Activated CD8-positive, alpha-beta T cell treated with anti-CD3 and anti-CD28 coated beads, Interleukin-2, amount 10 ng/mL, durations not matched to agents 7 days and 5 days (primary cell): Measurements from ENCODE around the gene CACNA1C. TPM values are rescaled to one million over a fixed set of nuclear protein-coding genes. Genes with fewer than 3 reads are reported as not detected.

Experiments used
- ATAC-seq: fragments of 150-1000 bp; cut with Tn5 transposase; one replicate; pipeline ENCODE4 v1.10.0; 2021; ENCODE audit warnings: moderate library complexity
- CTCF ChIA-PET: fragments of 350-600 bp; sonication (Branson Sonifier 250); formaldehyde crosslinking; loops from one replicate; lab custom pipeline; 2021; ENCODE audit warnings: antibody characterized with exemption; lab: Charles Lee
- POLR2A ChIA-PET: fragments of 350-600 bp; sonication (Branson Sonifier 250); formaldehyde crosslinking; loops from one replicate; lab custom pipeline; 2021; ENCODE audit warnings: antibody characterized with exemption; lab: Charles Lee
- DNase-seq: peaks from one replicate; pipeline ENCODE4 v3.0.0-alpha.2; 2020
- H3K27ac Mint-ChIP-seq: one replicate; pipeline ENCODE4 v1.8.0; 2021; ENCODE audit warnings: mild to moderate bottlenecking, mixed read lengths
- H3K27me3 Mint-ChIP-seq: one replicate; pipeline ENCODE4 v1.8.0; 2021; ENCODE audit warnings: low read depth, mixed read lengths
- H3K36me3 Mint-ChIP-seq: one replicate; pipeline ENCODE4 v1.8.0; 2021; ENCODE audit warnings: low read depth, mixed read lengths
- H3K4me1 Mint-ChIP-seq: one replicate; pipeline ENCODE4 v1.8.0; 2021; ENCODE audit warnings: low read depth, mixed read lengths
- H3K4me3 Mint-ChIP-seq: one replicate; pipeline ENCODE4 v1.8.0; 2021; ENCODE audit warnings: mild to moderate bottlenecking, mixed read lengths
- H3K9me3 Mint-ChIP-seq: one replicate; pipeline ENCODE4 v1.8.0; 2022; ENCODE audit warnings: mixed read lengths; ENCODE audit not compliant: insufficient read depth
- total RNA-seq, 2 experiments: library from RNA; stranded (reverse); gene quantifications; one replicate each; pipeline ENCODE4 v1.2.3, GENCODE V29; 2021

The CACNA1C gene
- total RNA-seq, 2 experiments from 2014 or later: 0.08 TPM

GRCh38 chr12:2154521-2154920, 101.7 kb downstream of the CACNA1C start:
- DNase-seq (no peak), ATAC-seq (no peak)
- H3K27me3 Mint-ChIP-seq: peaks cover 12% of the 10 kb centered on the region
- no peaks in the 10 kb centered on the region for H3K9me3 Mint-ChIP-seq
- no peaks in the 10 kb centered on the region for H3K4me1 Mint-ChIP-seq
- H3K27ac Mint-ChIP-seq: no peak overlapping the region
- ChIA-PET CTCF (no interaction called here), POLR2A (no interaction called here)
- no peaks in the 10 kb centered on the region for H3K36me3 Mint-ChIP-seq
- no peak overlapping the region for H3K4me3 Mint-ChIP-seq

GRCh38 chr12:2156333-2156732, 103.5 kb downstream of the CACNA1C start:
- H3K4me3 Mint-ChIP-seq: no peak overlapping the region
- ATAC-seq: no peak
- H3K4me1 Mint-ChIP-seq: no peaks in the 10 kb centered on the region
- POLR2A ChIA-PET: no interaction called here
- no peaks in the 10 kb centered on the region for H3K9me3 Mint-ChIP-seq
- CTCF ChIA-PET: no interaction called here
- DNase-seq: no peak
- no peak overlapping the region for H3K27ac Mint-ChIP-seq
- no peaks in the 10 kb centered on the region for H3K36me3 Mint-ChIP-seq
- peaks cover 12% of the 10 kb centered on the region for H3K27me3 Mint-ChIP-seq

GRCh38 chr12:2160043-2160442, 107.3 kb downstream of the CACNA1C start:
- no peak overlapping the region for H3K27ac Mint-ChIP-seq
- POLR2A ChIA-PET: no interaction called here
- DNase-seq: no peak
- no peak overlapping the region for H3K4me3 Mint-ChIP-seq
- no peaks in the 10 kb centered on the region for H3K9me3 Mint-ChIP-seq
- CTCF ChIA-PET: no interaction called here
- H3K27me3 Mint-ChIP-seq: peaks cover 8% of the 10 kb centered on the region
- H3K4me1 Mint-ChIP-seq: no peaks in the 10 kb centered on the region
- no peak for ATAC-seq
- H3K36me3 Mint-ChIP-seq: no peaks in the 10 kb centered on the region

- peaks cover 6% of the 10 kb centered on the region for H3K27me3 Mint-ChIP-seq
- no peaks in the 10 kb centered on the region for H3K4me1 Mint-ChIP-seq
- no peaks in the 10 kb centered on the region for H3K9me3 Mint-ChIP-seq
- H3K36me3 Mint-ChIP-seq: no peaks in the 10 kb centered on the region
- H3K4me3 Mint-ChIP-seq: no peak overlapping the region
- ChIA-PET POLR2A (no interaction called here), CTCF (no interaction called here)
- DNase-seq: no peak
- no peak for ATAC-seq
- no peak overlapping the region for H3K27ac Mint-ChIP-seq
Measured at GRCh38 chr12:2161473-2161872, 108.7 kb downstream of the CACNA1C start.

- ChIA-PET CTCF (no interaction called here), POLR2A (no interaction called here)
- no peaks in the 10 kb centered on the region for H3K36me3 Mint-ChIP-seq
- H3K27me3 Mint-ChIP-seq: peaks cover 7% of the 10 kb centered on the region
- peaks cover 4% of the 10 kb centered on the region for H3K9me3 Mint-ChIP-seq
- H3K4me3 Mint-ChIP-seq: no peak overlapping the region
- no peaks in the 10 kb centered on the region for H3K4me1 Mint-ChIP-seq
- DNase-seq (no peak), ATAC-seq (no peak)
- no peak overlapping the region for H3K27ac Mint-ChIP-seq
Measured at GRCh38 chr12:2163177-2163941, 110.6 kb downstream of the CACNA1C start.

- ChIA-PET POLR2A (no interaction called here), CTCF (no interaction called here)
- no peak for ATAC-seq
- no peak overlapping the region for H3K27ac Mint-ChIP-seq
- H3K4me1 Mint-ChIP-seq: no peaks in the 10 kb centered on the region
- H3K9me3 Mint-ChIP-seq: peaks cover 4% of the 10 kb centered on the region
- DNase-seq: no peak
- no peaks in the 10 kb centered on the region for H3K36me3 Mint-ChIP-seq
- H3K27me3 Mint-ChIP-seq: peaks cover 7% of the 10 kb centered on the region
- no peak overlapping the region for H3K4me3 Mint-ChIP-seq
Measured at GRCh38 chr12:2165021-2165420, 112.2 kb downstream of the CACNA1C start.

GRCh38 chr12:2165927-2166326, 113.1 kb downstream of the CACNA1C start:
- Mint-ChIP-seq H3K27me3 (peaks cover 7% of the 10 kb centered on the region), H3K4me1 (no peaks in the 10 kb centered on the region), H3K9me3 (peaks cover 4% of the 10 kb centered on the region), H3K36me3 (no peaks in the 10 kb centered on the region), H3K27ac (no peak overlapping the region), H3K4me3 (no peak overlapping the region)
- DNase-seq (no peak), ATAC-seq (no peak)
- ChIA-PET CTCF (no interaction called here), POLR2A (no interaction called here)

GRCh38 chr12:2166696-2167095, 113.9 kb downstream of the CACNA1C start:
- ChIA-PET POLR2A (no interaction called here), CTCF (no interaction called here)
- H3K4me3 Mint-ChIP-seq: no peak overlapping the region
- ATAC-seq: no peak
- H3K27ac Mint-ChIP-seq: no peak overlapping the region
- no peak for DNase-seq
- no peaks in the 10 kb centered on the region for H3K36me3 Mint-ChIP-seq
- H3K9me3 Mint-ChIP-seq: peaks cover 4% of the 10 kb centered on the region
- peaks cover 7% of the 10 kb centered on the region for H3K27me3 Mint-ChIP-seq
- H3K4me1 Mint-ChIP-seq: no peaks in the 10 kb centered on the region

GRCh38 chr12:2167231-2167630, 114.4 kb downstream of the CACNA1C start:
- Mint-ChIP-seq H3K4me3 (no peak overlapping the region), H3K36me3 (no peaks in the 10 kb centered on the region), H3K4me1 (no peaks in the 10 kb centered on the region), H3K27me3 (peaks cover 7% of the 10 kb centered on the region), H3K9me3 (peaks cover 4% of the 10 kb centered on the region), H3K27ac (no peak overlapping the region)
- ATAC-seq: no peak
- ChIA-PET CTCF (no interaction called here), POLR2A (no interaction called here)
- no peak for DNase-seq

GRCh38 chr12:2168808-2169207, 116.0 kb downstream of the CACNA1C start:
- Mint-ChIP-seq H3K4me1 (no peaks in the 10 kb centered on the region), H3K27ac (no peak overlapping the region), H3K4me3 (no peak overlapping the region), H3K9me3 (peaks cover 4% of the 10 kb centered on the region), H3K36me3 (no peaks in the 10 kb centered on the region), H3K27me3 (peaks cover 7% of the 10 kb centered on the region)
- no peak for DNase-seq
- CTCF ChIA-PET: no interaction called here
- POLR2A ChIA-PET: no interaction called here
- no peak for ATAC-seq

- no peaks in the 10 kb centered on the region for H3K36me3 Mint-ChIP-seq
Measured at GRCh38 chr12:2169489-2169888, 116.7 kb downstream of the CACNA1C start.

GRCh38 chr12:2169940-2170339, 117.2 kb downstream of the CACNA1C start:
- Mint-ChIP-seq H3K4me1 (no peaks in the 10 kb centered on the region), H3K27ac (no peak overlapping the region), H3K4me3 (no peak overlapping the region), H3K9me3 (peaks cover 4% of the 10 kb centered on the region), H3K27me3 (peaks cover 6% of the 10 kb centered on the region), H3K36me3 (no peaks in the 10 kb centered on the region)
- CTCF ChIA-PET: no interaction called here
- DNase-seq (no peak), ATAC-seq (no peak)
- POLR2A ChIA-PET: no interaction called here

More at GRCh38 chr12:2169489-2169888, 116.7 kb downstream of the CACNA1C start:
- Mint-ChIP-seq H3K9me3 (peaks cover 4% of the 10 kb centered on the region), H3K27me3 (peaks cover 6% of the 10 kb centered on the region), H3K4me1 (no peaks in the 10 kb centered on the region), H3K4me3 (no peak overlapping the region), H3K27ac (no peak overlapping the region)
- DNase-seq (no peak), ATAC-seq (no peak)
- ChIA-PET CTCF (no interaction called here), POLR2A (no interaction called here)

GRCh38 chr12:2170376-2170775, 117.6 kb downstream of the CACNA1C start:
- Mint-ChIP-seq H3K27ac (no peak overlapping the region), H3K27me3 (peaks cover 6% of the 10 kb centered on the region), H3K9me3 (peaks cover 4% of the 10 kb centered on the region), H3K36me3 (no peaks in the 10 kb centered on the region), H3K4me1 (no peaks in the 10 kb centered on the region), H3K4me3 (no peak overlapping the region)
- ChIA-PET CTCF (no interaction called here), POLR2A (no interaction called here)
- ATAC-seq (no peak), DNase-seq (no peak)
